A549 treated with GW870086 at 1 μM for 4 hours (cell line): ENCODE measurements around the gene USP43. TPM values are rescaled to one million over a fixed set of nuclear protein-coding genes. Genes with fewer than 3 reads are reported as not detected.

Source experiments
- total RNA-seq: library from RNA; stranded (reverse); fragments of 200-300 nt; extraction: Qiagen RNA extraction; gene quantifications from 5 replicates; pipeline ENCODE4 v1.2.3, GENCODE V29; 2022; ENCODE audit warnings: low read depth

USP43 gene
- total RNA-seq: 3.3 to 4.6 TPM (median 4.0 TPM) in 5 replicates

GRCh38 chr17:9644910-9645751 lies at the start of gene USP43:
Gene USP43 (plus strand): TSS chr17:9645517. CDS start chr17:9645633, 116 bp downstream.

Other genes with a start within 250 kb of the USP43 start
- gene STX8, start 69.7 kb upstream of the USP43 start, total RNA-seq: 56.7 to 83.4 TPM (median 60.6 TPM) in 5 replicates
- not detected in 5 replicates for gene CFAP52, start 68.9 kb upstream of the USP43 start, total RNA-seq
- not detected in 5 replicates for gene DHRS7C, start 146.1 kb downstream of the USP43 start, total RNA-seq
- not detected in 5 replicates for gene GSG1L2, start 176.6 kb downstream of the USP43 start, total RNA-seq
- gene GLP2R, start 180.4 kb downstream of the USP43 start, total RNA-seq: 6.3 to 15.4 TPM (median 9.8 TPM) in 5 replicates